HepG2 (cell line): ENCODE measurements around the gene SEH1L. TPM values are rescaled to one million over a fixed set of nuclear protein-coding genes. Genes with fewer than 3 reads are reported as not detected.

ENCODE experiments used
- ATAC-seq: fragments of 200-7000 bp; cut with Tn5 transposase; 3 replicates; pipeline ENCODE4 v1.9.1; 2020; ENCODE audit warnings: mild to moderate bottlenecking, moderate library complexity
- BruUV-seq: library from RNA; stranded (reverse); fragments of 400-500 nt; replicated peaks from 2 replicates; lab custom pipeline; 2021; lab: Mats Ljungman, UMichigan
- CTCF ChIA-PET: fragments of 300-600 bp; formaldehyde crosslinking; extraction: SDS; loops from one replicate; lab custom pipeline; 2021; ENCODE audit warnings: low total read pairs, inconsistent platforms, low intra/inter-chr PET ratio; lab: Yijun Ruan, JAX
- POLR2A ChIA-PET: fragments of 350-600 bp; sonication (Branson Sonifier 250); formaldehyde crosslinking; loops from one replicate; lab custom pipeline; 2020; ENCODE audit warnings: antibody characterized with exemption, inconsistent platforms; lab: Yijun Ruan, JAX
- DNase-seq: peaks from one replicate; pipeline ENCODE4 v3.0.0-alpha.2; 2015; ENCODE audit warnings: low spot score
- FAIRE-seq: peaks from 3 replicates; lab custom pipeline; 2011; peaks lifted over from hg19 to GRCh38; lab: Jason Lieb, UNC
- H2AFZ ChIP-seq: one replicate; pipeline ENCODE4 v1.6.1; 2011; ENCODE audit warnings: low read length, inconsistent platforms
- H3K27ac ChIP-seq: fragments of 300-600 bp; 3 replicates; pipeline ENCODE4 v1.8.0; 2011; ENCODE audit warnings: mixed run types, mild to moderate bottlenecking, mixed read lengths, low read length, inconsistent platforms; ENCODE audit not compliant: insufficient read depth; ENCODE audit errors: extremely low read length
- H3K27me3 ChIP-seq, 2 experiments: fragments of 200-600 bp in 1 of 2; 2 replicates in 1 of 2; 3 replicates in 1 of 2; pipeline versions ENCODE4 v1.6.0 to v1.8.0; 2011; ENCODE audit warnings: low read length in 2 of 2, mild to moderate bottlenecking in 2 of 2, moderate library complexity in 2 of 2, inconsistent platforms in 1 of 2; ENCODE audit not compliant: insufficient read depth in 2 of 2, control insufficient read depth in 1 of 2
- H3K36me3 ChIP-seq, 2 experiments: fragments of 200-600 bp in 1 of 2; replicated peaks in 1 of 2; 2 replicates in 1 of 2; 3 replicates in 1 of 2; pipeline versions ENCODE4 v1.5.1 to v1.8.0; 2011; ENCODE audit warnings: low read length in 2 of 2, inconsistent platforms in 1 of 2; ENCODE audit not compliant: insufficient read depth in 2 of 2, control insufficient read depth in 1 of 2
- H3K4me1 ChIP-seq: 2 replicates; pipeline ENCODE4 v1.5.1; 2012; ENCODE audit warnings: low read length, inconsistent platforms; ENCODE audit not compliant: insufficient read depth
- H3K4me2 ChIP-seq: 2 replicates; pipeline ENCODE4 v1.6.0; 2011; ENCODE audit warnings: low read depth, low read length, inconsistent platforms
- H3K4me3 ChIP-seq, 3 experiments: fragments of 200-600 bp in 1 of 3; sonication (generic), shearing (Covaris generic) in 1 of 3; replicated peaks in 1 of 3; 2 replicates each; pipeline ENCODE4 v1.5.1; 2011 to 2016; ENCODE audit warnings: low read length in 3 of 3, inconsistent platforms in 2 of 3, low read depth in 2 of 3, mild to moderate bottlenecking in 2 of 3, control low read depth in 1 of 3, mixed read lengths in 1 of 3; ENCODE audit not compliant: insufficient read depth in 1 of 3
- H3K79me2 ChIP-seq: one replicate; pipeline ENCODE4 v1.6.1; 2011; ENCODE audit warnings: low read length, inconsistent platforms; ENCODE audit not compliant: insufficient read depth
- H3K9ac ChIP-seq: 2 replicates; pipeline ENCODE4 v1.6.0; 2011; ENCODE audit warnings: mild to moderate bottlenecking, low read depth, low read length, inconsistent platforms; ENCODE audit not compliant: insufficient read depth
- H3K9me3 ChIP-seq: 2 replicates; pipeline ENCODE4 v1.5.1; 2012; ENCODE audit warnings: mild to moderate bottlenecking, low read length
- H4K20me1 ChIP-seq: 2 replicates; pipeline ENCODE4 v1.6.0; 2011; ENCODE audit warnings: inconsistent platforms, mild to moderate bottlenecking, low read length, moderate library complexity; ENCODE audit not compliant: insufficient read depth
- E2F5 ChIP-seq: sonication (generic); formaldehyde crosslinking; conservative IDR thresholded peaks from 2 replicates; pipeline ENCODE4 v1.4.0; 2020; ENCODE audit warnings: missing genetic modification reagents
- KDM1A ChIP-seq: IDR thresholded peaks from 2 replicates; pipeline ENCODE4 v1.6.1; 2016; ENCODE audit warnings: missing compliant biosample characterization
- MAZ ChIP-seq, 2 experiments: sonication (generic) in 1 of 2; formaldehyde crosslinking in 1 of 2; IDR thresholded peaks; 2 replicates each; pipeline versions ENCODE4 v1.5.0 to v1.6.1; 2012 to 2020; ENCODE audit warnings: low read depth in 2 of 2, mild to moderate bottlenecking in 2 of 2, borderline replicate concordance in 1 of 2, improper control_type of control experiment in 1 of 2, low read length in 1 of 2, missing genetic modification reagents in 1 of 2, moderate library complexity in 1 of 2
- MEIS2 ChIP-seq: sonication (generic); formaldehyde crosslinking; IDR thresholded peaks from 2 replicates; pipeline ENCODE4 v1.9.0; 2021; ENCODE audit warnings: mild to moderate bottlenecking, missing genetic modification reagents
- MLLT10 ChIP-seq: sonication (generic); formaldehyde crosslinking; IDR thresholded peaks from 2 replicates; pipeline ENCODE4 v1.4.0; 2020; ENCODE audit warnings: missing genetic modification reagents
- NR0B2 ChIP-seq: sonication (generic); formaldehyde crosslinking; IDR thresholded peaks from 2 replicates; pipeline ENCODE4 v1.4.0; 2020; ENCODE audit warnings: mild to moderate bottlenecking, missing genetic modification reagents
- ZC3H13 ChIP-seq: sonication (generic); formaldehyde crosslinking; IDR thresholded peaks from 2 replicates; pipeline ENCODE4 v1.8.1; 2023; ENCODE audit warnings: mild to moderate bottlenecking, missing genetic modification reagents, moderate library complexity
- ZNF225 ChIP-seq: sonication (generic); formaldehyde crosslinking; IDR thresholded peaks from 2 replicates; pipeline ENCODE4 v1.4.0; 2020; ENCODE audit warnings: mild to moderate bottlenecking, missing genetic modification reagents
- ZNF296 ChIP-seq: sonication (generic); formaldehyde crosslinking; conservative IDR thresholded peaks from 2 replicates; pipeline ENCODE4 v1.5.0; 2020; ENCODE audit warnings: mild to moderate bottlenecking, missing genetic modification reagents
- ZNF576 ChIP-seq: sonication (generic); formaldehyde crosslinking; IDR thresholded peaks from 2 replicates; pipeline ENCODE4 v1.4.0; 2020; ENCODE audit warnings: mild to moderate bottlenecking, missing genetic modification reagents
- WGBS: methylation state at CpG from one replicate; pipeline ENCODE4 v1.1.6; 2017; ENCODE audit warnings: low lambda C conversion rate; 5-methylcytosine and 5-hydroxymethylcytosine counted together
- in situ Hi-C: cut with HindIII; loops from 2 replicates; pipeline ENCODE4 v1.10.0; 2017; ENCODE audit warnings: low pct_unique_long_range_greater_than_20kb; ENCODE audit not compliant: extremely low pct_ligation_motif_present
- intact Hi-C: fragments of 100-400 bp; cut with micrococcal nuclease; formaldehyde crosslinking; loops from one replicate; pipeline ENCODE4 v1.10.0; 2022; ENCODE audit not compliant: unreplicated experiment
- polyA plus RNA-seq, 8 experiments: library from polyadenylated mRNA; depleted of rRNA in 3 of 8; stranded (reverse) in 7 of 8; unstranded in 1 of 8; fragments of >200 nt; fragmentation: Illumina TruSeq in 4 of 8; extraction: Trizol in 4 of 8; gene quantifications; 2 replicates each; pipeline versions ENCODE4 v1.2.1 to v1.2.3, GENCODE V29; 2011 to 2016; ENCODE audit warnings: low read depth in 4 of 8, missing spikeins in 1 of 8, mixed read lengths in 1 of 8; ENCODE audit not compliant: insufficient read depth in 1 of 8
- total RNA-seq, 5 experiments: library from RNA; depleted of rRNA; stranded (reverse); fragments of >200 nt; fragmentation: Illumina TruSeq; extraction: Trizol; gene quantifications; 2 replicates each; pipeline ENCODE4 v1.2.3, GENCODE V29; 2016; ENCODE audit warnings: low read depth in 1 of 5

Gene SEH1L
- total and polyA plus RNA-seq, 2 of the 13 experiments (the other 11 are each of a cell fraction or from before 2014, with no cell fraction given) = 59.6 to 63.5 TPM

- H2AFZ ChIP-seq = no peak overlapping the region
- DNase-seq (no peak), FAIRE-seq (no peak), ATAC-seq (no peak)
- no peaks in the 10 kb centered on the region for H3K4me1 ChIP-seq
- no peaks in the 10 kb centered on the region for H3K9me3 ChIP-seq
- POLR2A ChIA-PET = no interaction called here
- peaks cover 6 to 50% of the 10 kb centered on the region in 2 experiments; a peak in 4 of 5 replicates for H3K36me3 ChIP-seq
- no peak overlapping the region for H3K9ac ChIP-seq
- no peak overlapping the region for H3K4me3 ChIP-seq
- in situ Hi-C loops = loop anchor here (25.0 kb wide), 1 partner anchor 632 kb away; no protein-coding TSS in a partner anchor
- H3K79me2 ChIP-seq = peaks cover under 1% of the 10 kb centered on the region
- no TSS peak for BruUV-seq
- intact Hi-C loops = no loop called here
- 100% methylated on average over 1 of the region's 1 CpG for WGBS
- no peak overlapping the region for H3K4me2 ChIP-seq
- no peak overlapping the region for H3K27ac ChIP-seq
- no peaks in the 10 kb centered on the region; a peak in 1 of 5 replicates for H3K27me3 ChIP-seq
- TF ChIP-seq MEIS2 (CRISPR knock-in tag) = no peak
- TF ChIP-seq NR0B2 (CRISPR knock-in tag) = no peak
- no peak for TF ChIP-seq KDM1A
- TF ChIP-seq MAZ (IDR thresholded peaks at IDR 0.05; ENCODE audit: borderline replicate concordance, low read depth, low read length) = no peak
- no peak for TF ChIP-seq MAZ (CRISPR knock-in tag; IDR thresholded peaks at IDR 0.05; ENCODE audit: low read depth)
- no peak for TF ChIP-seq E2F5 (CRISPR knock-in tag)
- TF ChIP-seq MLLT10 (CRISPR knock-in tag) = no peak
- no peak for TF ChIP-seq ZNF225 (CRISPR knock-in tag)
- TF ChIP-seq ZNF296 (CRISPR knock-in tag) = no peak
- TF ChIP-seq ZC3H13 (CRISPR knock-in tag) = no peak
- TF ChIP-seq ZNF576 = no peak
- H4K20me1 ChIP-seq = no peaks in the 10 kb centered on the region
- CTCF ChIA-PET = no interaction called here
These were observed 57.5 kb downstream of the SEH1L start for GRCh38 chr18:13005289-13005688.
